ENCODE data around the gene LNX1. TPM values are rescaled to one million over a fixed set of nuclear protein-coding genes. Genes with fewer than 3 reads are reported as not detected.

Gene LNX1
- polyA plus RNA-seq: 10 to 100 TPM in 2 of 3 donors, 1 to 10 TPM in 1; 9.8 to 14.1 (median 11.2) TPM

- 20 to 46% (median 45%) methylated on average over 13 of the region's 13 CpGs for WGBS, 3 donors
- H3K27ac ChIP-seq (ENCODE audit: low read depth, low read length): no peak within 1 kb of the TSS
Observed at GRCh38 chr4:53591372-53591892, at the start of gene LNX1. Gene LNX1, minus strand, starts transcription at chr4:53591486. Its CDS starts 17,484 bp downstream, at chr4:53574002.

GRCh38 chr4:53640576-53641453, 49.5 kb upstream of the LNX1 start:
- WGBS, 3 donors: 29 to 69% (median 68%) methylated on average over 10 of the region's 10 CpGs

DNA sequence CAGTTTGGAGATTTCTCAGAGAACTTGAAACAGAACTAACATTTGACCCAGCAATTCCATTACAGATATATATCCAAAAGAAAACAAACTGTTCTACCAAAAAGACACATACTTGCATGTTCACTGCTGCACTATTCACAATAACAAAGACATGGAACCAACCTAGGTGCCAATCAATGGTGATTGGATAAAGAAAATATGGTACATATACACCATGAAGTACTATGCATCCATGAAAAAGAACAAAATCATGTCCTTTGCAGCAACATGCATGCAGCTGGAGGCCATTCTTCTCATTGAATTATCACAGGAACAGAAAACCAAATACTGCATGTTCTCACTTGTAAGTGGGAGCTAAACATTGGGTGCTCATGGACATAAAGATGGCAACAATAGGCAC, 47.6 kb upstream of the LNX1 start:
- no peak overlapping the region for H3K27ac ChIP-seq (ENCODE audit: low read depth, low read length)

More at GRCh38 chr4:53640576-53641453, 49.5 kb upstream of the LNX1 start:
- H3K27ac ChIP-seq (ENCODE audit: low read depth, low read length): no peak overlapping the region

GRCh38 chr4:53637348-53637747, 46.1 kb upstream of the LNX1 start:
- no peak overlapping the region for H3K27ac ChIP-seq (ENCODE audit: low read depth, low read length)
- WGBS, 3 donors: 47 to 62% (median 50%) methylated on average over 1 of the region's 1 CpG

GRCh38 chr4:53635697-53636483, 44.6 kb upstream of the LNX1 start:
- 47 to 77% (median 70%) methylated on average over 5 of the region's 5 CpGs for WGBS, 3 donors
- no peak overlapping the region for H3K27ac ChIP-seq (ENCODE audit: low read depth, low read length)

- WGBS, 3 donors: 17 to 60% (median 29%) methylated on average over 4 of the region's 4 CpGs
- H3K27ac ChIP-seq (ENCODE audit: low read depth, low read length): no peak overlapping the region
Observed at GRCh38 chr4:53633608-53634007, 42.3 kb upstream of the LNX1 start.

- 72 to 86% (median 76%) methylated on average over 1 of the region's 1 CpG for WGBS, 3 donors
- H3K27ac ChIP-seq (ENCODE audit: low read depth, low read length): no peak overlapping the region
Observed at GRCh38 chr4:53629296-53629695, 38.0 kb upstream of the LNX1 start.

- no peak overlapping the region for H3K27ac ChIP-seq (ENCODE audit: low read depth, low read length)
- 56 to 84% (median 73%) methylated on average over 1 of the region's 1 CpG for WGBS, 3 donors
Observed at GRCh38 chr4:53626491-53626890, 35.2 kb upstream of the LNX1 start.

DNA sequence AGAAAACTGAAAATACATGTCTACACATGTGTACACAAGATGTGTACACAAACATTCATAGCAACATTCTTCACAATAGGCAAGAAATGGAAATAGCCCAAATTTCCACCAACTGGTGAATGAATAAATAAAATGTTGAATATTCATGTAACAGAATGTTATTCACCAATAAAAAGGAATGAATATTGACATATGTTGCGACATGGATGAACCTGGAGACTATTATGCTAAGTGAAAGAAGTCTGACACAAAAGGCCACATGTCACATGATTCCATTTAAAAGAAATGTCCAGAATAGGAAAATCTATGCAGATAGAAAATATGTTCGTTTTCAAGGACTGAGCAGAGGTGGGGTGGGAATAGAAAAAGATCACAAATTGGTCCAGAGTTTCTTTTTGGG, 34.6 kb upstream of the LNX1 start:
- no peak overlapping the region for H3K27ac ChIP-seq (ENCODE audit: low read depth, low read length)
- 50 to 92% (median 78%) methylated on average over 2 of the region's 2 CpGs for WGBS, 3 donors

DNA sequence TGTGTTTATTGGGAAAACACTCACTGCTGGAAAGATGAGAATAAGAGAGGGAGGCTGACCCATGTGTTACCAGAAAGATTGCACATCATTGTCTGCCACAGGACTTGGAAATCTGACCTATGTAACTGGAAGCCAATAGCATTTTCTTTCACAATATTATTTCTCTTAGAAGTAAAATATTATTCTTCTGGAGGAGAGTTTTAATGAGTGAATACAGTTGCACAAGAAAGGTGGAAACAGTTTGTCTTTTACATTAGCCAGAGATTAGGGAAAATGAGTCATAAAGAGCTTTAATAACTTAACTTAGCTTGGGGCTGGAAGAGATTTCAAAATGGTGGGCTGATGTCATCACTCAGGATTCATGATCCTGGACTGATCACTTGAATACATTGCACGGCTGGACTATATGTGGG, 31.5 kb upstream of the LNX1 start:
- H3K27ac ChIP-seq (ENCODE audit: low read depth, low read length): no peak overlapping the region
- 72 to 96% (median 83%) methylated on average over 1 of the region's 1 CpG for WGBS, 3 donors

DNA sequence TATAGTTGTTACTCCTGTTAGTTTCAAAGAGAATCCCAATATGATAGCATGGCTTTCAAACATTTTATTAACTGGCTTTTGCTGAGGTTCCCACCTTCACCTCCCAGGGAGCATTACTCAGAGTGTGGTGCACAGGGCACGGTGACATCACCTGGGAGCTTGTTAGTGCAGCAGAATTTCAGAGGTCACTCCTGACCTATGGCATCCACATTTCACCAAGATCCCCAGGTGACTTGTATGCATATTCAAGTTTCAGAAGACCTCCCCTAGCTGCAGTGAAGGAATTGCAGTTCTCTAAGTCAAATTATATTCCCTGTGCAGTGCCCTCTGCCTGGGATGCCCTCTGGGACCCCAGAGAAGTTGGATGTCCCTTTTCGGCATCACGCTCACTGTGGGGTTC, 29.7 kb upstream of the LNX1 start:
- WGBS, 3 donors: 95 to 96% (median 95%) methylated on average over 3 of the region's 3 CpGs
- H3K27ac ChIP-seq (ENCODE audit: low read depth, low read length): no peak overlapping the region

DNA sequence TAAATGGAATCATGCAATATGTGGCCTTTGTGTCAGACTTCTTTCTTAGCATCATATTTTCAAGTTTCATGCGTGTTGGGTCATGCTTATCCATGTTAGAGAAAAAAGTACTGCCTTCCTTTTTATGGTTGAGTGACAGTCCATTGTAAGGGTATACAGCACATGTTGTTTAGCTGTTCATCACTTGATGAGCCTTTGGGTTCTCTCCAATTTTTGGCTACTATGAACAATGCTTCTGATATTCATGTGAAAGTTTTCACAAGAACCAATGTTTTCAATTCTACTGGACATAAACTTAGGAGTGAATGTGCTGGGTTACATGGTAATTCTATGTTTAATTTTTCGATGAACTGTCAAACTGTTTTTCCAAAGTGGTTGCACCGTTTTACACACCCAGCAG, 28.1 kb upstream of the LNX1 start:
- 85 to 95% (median 88%) methylated on average over 3 of the region's 3 CpGs for WGBS, 3 donors
- no peak overlapping the region for H3K27ac ChIP-seq (ENCODE audit: low read depth, low read length)

DNA sequence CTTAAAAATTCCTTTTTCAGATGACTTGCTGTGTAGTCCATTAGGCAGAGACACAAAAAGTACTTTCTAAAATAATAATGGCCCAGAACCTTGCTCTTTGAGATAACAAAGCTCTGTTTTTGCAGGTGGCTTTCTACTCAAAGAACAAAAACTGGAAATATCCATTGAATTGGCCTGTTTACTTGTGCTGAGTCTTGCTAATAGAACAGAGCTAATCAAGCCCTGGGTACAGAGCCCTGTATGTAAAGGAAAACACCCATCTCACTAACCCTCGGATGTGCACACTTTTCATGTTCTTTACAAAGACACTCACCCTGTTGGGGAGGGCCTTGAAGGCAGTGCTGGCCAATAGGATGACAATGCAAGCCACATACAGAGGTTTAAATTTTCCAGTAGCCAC, 27.0 kb upstream of the LNX1 start:
- WGBS, 3 donors: 48 to 63% (median 58%) methylated on average over 1 of the region's 1 CpG

GRCh38 chr4:53617101-53617680, 25.9 kb upstream of the LNX1 start:
- no peak overlapping the region for H3K27ac ChIP-seq (ENCODE audit: low read depth, low read length)

More for the DNA sequence above, 27.0 kb upstream of the LNX1 start:
- H3K27ac ChIP-seq (ENCODE audit: low read depth, low read length): no peak overlapping the region

DNA sequence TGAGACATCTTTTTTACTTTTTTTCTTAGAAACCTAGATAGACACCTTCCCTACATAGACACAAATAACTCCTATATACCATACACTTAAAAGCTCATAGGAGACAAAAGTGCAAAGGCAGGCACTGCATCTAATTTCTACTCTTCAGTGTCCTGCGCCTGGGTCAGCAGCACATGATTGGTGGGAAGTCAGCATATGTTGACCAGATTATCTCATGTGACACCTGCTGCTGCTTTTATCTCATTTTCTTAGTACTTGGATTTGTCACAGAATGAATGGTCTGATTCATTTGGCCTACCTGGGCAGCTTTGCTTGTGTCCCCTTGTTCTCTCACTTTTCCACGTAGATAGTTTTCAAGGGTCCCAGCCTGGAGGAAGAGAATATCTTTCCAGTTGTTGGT, 24.9 kb upstream of the LNX1 start:
- 55 to 96% (median 94%) methylated on average over 2 of the region's 2 CpGs for WGBS, 3 donors
- no peak overlapping the region for H3K27ac ChIP-seq (ENCODE audit: low read depth, low read length)

DNA sequence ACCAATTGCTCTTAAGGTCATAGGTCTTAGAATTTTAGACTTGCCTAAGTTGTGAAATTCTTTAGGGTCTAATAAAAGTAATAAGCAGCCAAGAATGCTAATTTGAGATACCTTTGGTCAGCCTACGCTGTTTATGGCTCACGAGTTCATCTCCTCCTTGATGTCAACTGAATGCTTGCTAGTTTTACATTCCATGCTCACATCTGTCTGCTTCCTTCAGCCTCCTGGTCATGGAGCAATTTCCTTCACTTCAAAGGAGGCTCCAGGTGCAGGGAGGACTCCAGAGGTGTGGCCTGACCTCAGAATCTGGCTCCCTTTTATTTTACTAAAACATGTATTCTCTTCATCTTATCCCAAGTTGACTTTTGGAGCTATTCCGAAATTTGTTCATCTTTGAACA, 23.3 kb upstream of the LNX1 start:
- no peak overlapping the region for H3K27ac ChIP-seq (ENCODE audit: low read depth, low read length)
- 93 to 97% (median 94%) methylated on average over 3 of the region's 3 CpGs for WGBS, 3 donors

DNA sequence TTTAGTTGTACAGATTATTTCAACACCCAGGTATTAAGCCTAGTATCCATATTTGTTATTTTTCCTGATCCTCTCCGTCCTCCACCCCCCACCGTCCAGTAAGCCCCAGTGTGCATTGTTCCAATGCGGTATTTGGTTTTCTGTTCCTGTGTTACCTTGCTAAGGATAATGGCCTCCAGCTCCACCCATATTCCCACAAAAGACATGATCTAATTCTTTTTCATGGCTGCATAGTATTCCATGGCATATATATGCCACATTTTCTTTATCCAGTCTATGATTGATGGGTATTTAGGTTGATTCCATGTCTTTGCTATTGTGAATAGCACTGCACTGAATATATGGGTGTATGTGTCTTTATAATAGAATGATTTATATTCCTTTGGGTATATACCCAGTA, 22.1 kb upstream of the LNX1 start:
- no peak overlapping the region for H3K27ac ChIP-seq (ENCODE audit: low read depth, low read length)
- WGBS, 3 donors: 98 to 100% (median 99%) methylated on average over 3 of the region's 3 CpGs

GRCh38 chr4:53608649-53609048, 17.4 kb upstream of the LNX1 start:
- WGBS, 3 donors: 86 to 97% (median 96%) methylated on average over 4 of the region's 4 CpGs

GRCh38 chr4:53608242-53608641, 17.0 kb upstream of the LNX1 start:
- WGBS, 3 donors: 87 to 90% (median 89%) methylated on average over 3 of the region's 3 CpGs
- H3K27ac ChIP-seq (ENCODE audit: low read depth, low read length): no peak overlapping the region

More at GRCh38 chr4:53608649-53609048, 17.4 kb upstream of the LNX1 start:
- no peak overlapping the region for H3K27ac ChIP-seq (ENCODE audit: low read depth, low read length)

Data from adipose tissue (tissue), 3 donors.